Tibial artery (tissue), 4 donors: ENCODE results near the gene NMNAT3.

Experiments
- DNase-seq, 2 donors: peaks; one replicate each; pipeline ENCODE4 v3.0.0-alpha.2; 2019
- H3K27ac ChIP-seq, 2 donors: fragments of 200-600 bp; sonication (generic) in 1 of 2; 1 replicate in 1 of 2; 2 replicates in 1 of 2; pipeline ENCODE4 v1.5.1; 2018 to 2019; ENCODE audit warnings: mild to moderate bottlenecking in 1 of 2
- H3K27me3 ChIP-seq, 2 donors: fragments of 200-600 bp; sonication (generic) in 1 of 2; one replicate each; pipeline versions ENCODE4 v1.5.1 to v1.6.0; 2016 to 2019
- H3K36me3 ChIP-seq, 3 donors: fragments of 200-600 bp; sonication (generic) in 2 of 3; one replicate each; pipeline ENCODE4 v1.5.1; 2016 to 2019; ENCODE audit warnings: mild to moderate bottlenecking in 2 of 3
- H3K4me1 ChIP-seq, 4 donors: fragments of 200-600 bp; sonication (generic) in 2 of 4; 1 replicate in 3 of 4; 2 replicates in 1 of 4; pipeline ENCODE4 v1.5.1; 2016 to 2019
- H3K4me3 ChIP-seq, 2 donors: fragments of 200-600 bp; sonication (generic) in 1 of 2; 1 replicate in 1 of 2; 2 replicates in 1 of 2; pipeline ENCODE4 v1.5.1; 2018 to 2019; ENCODE audit warnings: mild to moderate bottlenecking in 2 of 2
- H3K9me3 ChIP-seq, 3 donors: fragments of 200-600 bp; sonication (generic) in 1 of 3; one replicate each; pipeline ENCODE4 v1.5.1; 2016 to 2019
- intact Hi-C: fragments of 100-400 bp; cut with DNase I; formaldehyde crosslinking; loops from one replicate; pipeline ENCODE4 v1.15.0; 2023; ENCODE audit warnings: low total_unique reads
- TF ChIP-seq, protein P1 (sequence below), 2 experiments: fragments of 200-600 bp in 1 of 2; fragments of 450-650 bp in 1 of 2; IDR thresholded peaks; one replicate each; pipeline ENCODE4 v1.5.1; 2017 to 2019; ENCODE audit warnings: antibody characterized with exemption in 2 of 2, mild to moderate bottlenecking in 1 of 2, moderate library complexity in 1 of 2

Gene NMNAT3

DNA sequence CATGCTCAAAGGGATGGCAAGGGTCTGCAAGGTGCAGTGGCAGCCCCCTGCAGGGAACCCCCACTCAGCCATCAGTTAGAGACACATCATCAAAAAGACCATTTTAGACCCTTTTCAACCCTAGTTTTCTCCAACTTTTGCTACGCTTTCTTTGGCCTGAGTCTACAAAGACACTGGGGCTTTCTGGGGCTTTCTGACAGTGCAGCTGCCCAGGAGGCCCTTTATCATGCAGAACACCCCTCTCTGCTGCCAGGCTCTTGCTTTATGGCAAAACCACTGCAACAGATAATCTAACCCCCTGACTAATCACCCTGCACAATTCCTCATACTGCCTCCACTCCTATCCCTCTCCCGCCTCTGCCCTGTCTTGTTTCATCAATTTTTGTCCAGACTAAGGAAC, 2.4 kb downstream of the NMNAT3 start:
- no peak for DNase-seq
- H3K27me3 ChIP-seq: no peaks in the 10 kb centered on the region
- H3K4me1 ChIP-seq: peaks cover 0 to 15% (median 7%) of the 10 kb centered on the region in 4 donors
- TF ChIP-seq, protein P1, sequence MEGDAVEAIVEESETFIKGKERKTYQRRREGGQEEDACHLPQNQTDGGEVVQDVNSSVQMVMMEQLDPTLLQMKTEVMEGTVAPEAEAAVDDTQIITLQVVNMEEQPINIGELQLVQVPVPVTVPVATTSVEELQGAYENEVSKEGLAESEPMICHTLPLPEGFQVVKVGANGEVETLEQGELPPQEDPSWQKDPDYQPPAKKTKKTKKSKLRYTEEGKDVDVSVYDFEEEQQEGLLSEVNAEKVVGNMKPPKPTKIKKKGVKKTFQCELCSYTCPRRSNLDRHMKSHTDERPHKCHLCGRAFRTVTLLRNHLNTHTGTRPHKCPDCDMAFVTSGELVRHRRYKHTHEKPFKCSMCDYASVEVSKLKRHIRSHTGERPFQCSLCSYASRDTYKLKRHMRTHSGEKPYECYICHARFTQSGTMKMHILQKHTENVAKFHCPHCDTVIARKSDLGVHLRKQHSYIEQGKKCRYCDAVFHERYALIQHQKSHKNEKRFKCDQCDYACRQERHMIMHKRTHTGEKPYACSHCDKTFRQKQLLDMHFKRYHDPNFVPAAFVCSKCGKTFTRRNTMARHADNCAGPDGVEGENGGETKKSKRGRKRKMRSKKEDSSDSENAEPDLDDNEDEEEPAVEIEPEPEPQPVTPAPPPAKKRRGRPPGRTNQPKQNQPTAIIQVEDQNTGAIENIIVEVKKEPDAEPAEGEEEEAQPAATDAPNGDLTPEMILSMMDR (IDR thresholded peaks at IDR 0.05): no peak
- H3K4me3 ChIP-seq: no peak overlapping the region
- intact Hi-C loops: no loop called here
- H3K36me3 ChIP-seq: no peaks in the 10 kb centered on the region
- no peaks in the 10 kb centered on the region for H3K9me3 ChIP-seq
- H3K27ac ChIP-seq: no peak overlapping the region

DNA sequence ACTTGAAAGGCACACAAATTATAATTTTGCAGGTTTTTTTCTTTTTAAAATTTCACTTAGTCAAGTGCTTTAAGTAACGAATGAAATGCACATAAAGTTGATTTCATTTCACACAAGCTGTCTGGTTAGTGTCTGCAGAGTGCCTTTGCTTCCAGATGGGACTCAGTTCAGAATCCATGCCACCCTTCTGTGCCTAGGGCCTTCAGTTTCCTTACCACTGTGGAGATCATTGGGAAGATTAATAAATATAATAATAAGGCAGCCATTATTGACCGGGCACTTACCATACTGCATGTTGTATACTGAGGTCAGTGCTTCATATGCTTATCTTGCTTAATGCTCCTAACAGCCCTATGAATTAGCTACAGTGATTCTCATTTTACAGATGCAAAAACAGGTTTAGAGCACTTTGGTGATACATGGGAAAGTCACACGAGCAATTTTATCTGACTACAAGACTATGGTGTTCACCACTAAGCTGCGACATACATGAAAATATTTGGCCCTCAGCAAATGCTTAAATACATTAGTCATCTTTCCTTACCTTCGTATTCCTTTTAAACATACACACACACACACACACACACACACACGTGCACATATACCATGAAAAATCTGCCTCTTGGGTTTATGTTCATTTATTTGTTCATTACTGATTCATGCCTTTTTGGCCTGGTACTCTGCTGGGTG, 3.1 kb downstream of the NMNAT3 start:
- DNase-seq: no peak
- intact Hi-C loops: no loop called here

DNA sequence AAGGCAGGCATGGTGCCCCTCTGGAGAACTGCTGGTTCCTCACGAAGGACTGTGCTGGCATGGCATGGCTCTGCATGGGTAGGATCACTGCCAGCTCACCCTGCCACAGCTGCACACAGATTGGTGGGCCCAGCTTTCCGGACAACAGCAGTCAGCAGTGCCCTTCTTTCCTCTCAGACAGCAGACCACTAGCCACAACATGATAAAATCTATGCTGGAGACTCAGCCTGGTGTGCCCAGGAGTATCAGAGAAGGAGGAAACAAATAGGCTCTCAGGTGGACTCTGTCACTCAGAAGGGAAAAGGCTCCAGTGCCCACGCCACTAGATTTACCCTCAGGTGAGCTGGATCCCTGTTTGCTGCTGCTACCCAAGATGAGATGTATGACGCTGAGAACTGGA, 4.9 kb downstream of the NMNAT3 start:
- H3K4me3 ChIP-seq: no peak overlapping the region
- TF ChIP-seq, protein P1 (IDR thresholded peaks at IDR 0.05): no peak
- peaks cover 0 to 15% (median 7%) of the 10 kb centered on the region in 4 donors for H3K4me1 ChIP-seq
- intact Hi-C loops: no loop called here
- no peak for DNase-seq
- no peaks in the 10 kb centered on the region for H3K36me3 ChIP-seq
- no peaks in the 10 kb centered on the region for H3K9me3 ChIP-seq
- H3K27ac ChIP-seq: no peak overlapping the region
- H3K27me3 ChIP-seq: no peaks in the 10 kb centered on the region

More for the DNA sequence above, 3.1 kb downstream of the NMNAT3 start:
- TF ChIP-seq, protein P1 (IDR thresholded peaks at IDR 0.05): no peak
- H3K4me1 ChIP-seq: peaks cover 0 to 15% (median 7%) of the 10 kb centered on the region in 4 donors
- no peak overlapping the region for H3K27ac ChIP-seq
- no peaks in the 10 kb centered on the region for H3K27me3 ChIP-seq
- no peak overlapping the region for H3K4me3 ChIP-seq
- H3K9me3 ChIP-seq: no peaks in the 10 kb centered on the region
- H3K36me3 ChIP-seq: no peaks in the 10 kb centered on the region

DNA sequence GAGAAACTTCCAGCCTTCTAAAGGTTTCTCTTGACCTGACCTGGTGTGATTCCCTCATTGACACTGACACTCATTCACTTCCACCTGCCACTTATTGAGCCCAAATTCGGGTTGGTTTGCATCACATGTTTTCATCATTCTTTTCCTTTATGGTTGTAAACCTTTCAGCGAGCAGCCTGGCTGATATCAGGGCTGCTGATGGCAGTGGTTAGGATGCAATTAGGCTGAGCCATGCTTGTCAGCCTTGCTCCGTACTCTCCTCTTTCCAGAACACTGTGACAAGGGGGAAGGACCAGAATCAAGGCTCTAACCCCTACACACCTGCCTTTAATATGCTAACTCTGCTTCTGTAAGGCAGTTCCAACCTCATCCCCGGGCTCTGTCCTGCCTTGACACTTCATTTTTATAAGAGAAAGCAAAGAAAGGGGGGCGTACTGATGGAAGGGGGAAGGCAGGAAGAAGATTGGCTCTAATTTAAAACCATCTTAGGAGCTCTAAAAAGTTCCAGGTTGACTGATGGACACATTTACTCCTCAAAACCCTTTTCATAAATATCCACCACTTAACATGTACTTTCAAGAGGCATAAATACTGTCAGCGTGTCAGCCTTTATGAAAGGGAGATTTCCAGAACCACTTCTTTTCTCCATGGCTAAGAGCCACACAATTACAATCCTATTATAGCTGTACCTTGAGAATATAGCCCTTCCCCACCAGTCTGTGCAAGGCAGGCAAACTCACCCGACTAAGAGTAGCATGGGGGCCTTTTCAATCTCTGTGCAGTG, 5.7 kb downstream of the NMNAT3 start:
- Histone ChIP-seq H3K27ac (no peak overlapping the region), H3K4me1 (peaks cover 0 to 11% (median 4%) of the 10 kb centered on the region in 4 donors), H3K4me3 (no peak overlapping the region), H3K27me3 (no peaks in the 10 kb centered on the region), H3K36me3 (no peaks in the 10 kb centered on the region), H3K9me3 (no peaks in the 10 kb centered on the region)
- intact Hi-C loops: no loop called here
- TF ChIP-seq, protein P1 (IDR thresholded peaks at IDR 0.05): no peak
- no peak for DNase-seq

DNA sequence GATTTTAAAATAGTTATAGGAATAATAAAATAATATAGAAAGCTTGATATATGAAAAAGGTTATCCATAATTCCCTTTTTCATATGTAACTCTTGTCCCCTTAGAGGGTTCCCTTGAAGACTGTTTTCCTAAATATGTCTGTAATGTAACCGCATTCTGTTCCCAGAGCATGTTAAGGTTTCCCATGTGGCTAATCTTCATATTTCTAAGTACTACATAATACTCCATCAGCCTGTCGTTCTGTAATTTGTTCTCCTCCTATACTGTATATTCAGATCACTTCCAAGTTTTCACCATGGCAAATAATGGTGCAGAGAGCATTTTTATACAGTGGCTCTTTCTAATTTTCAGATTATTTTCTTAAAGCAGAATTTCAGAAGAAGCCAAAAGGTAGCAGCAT, 6.7 kb downstream of the NMNAT3 start:
- no peaks in the 10 kb centered on the region for H3K9me3 ChIP-seq
- no peaks in the 10 kb centered on the region for H3K27me3 ChIP-seq
- H3K36me3 ChIP-seq: no peaks in the 10 kb centered on the region
- no peak overlapping the region for H3K4me3 ChIP-seq
- intact Hi-C loops: no loop called here
- peaks cover 0 to 4% (median 0%) of the 10 kb centered on the region in 4 donors for H3K4me1 ChIP-seq
- TF ChIP-seq, protein P1 (IDR thresholded peaks at IDR 0.05): no peak
- no peak for DNase-seq
- no peak overlapping the region for H3K27ac ChIP-seq
